Raji (cell line): ENCODE results near the gene CEP68.

Source experiments
- POLR2A ChIP-seq: IDR thresholded peaks from 2 replicates; pipeline ENCODE4 v1.6.1; 2011; ENCODE audit warnings: low read depth, low read length, control low read depth; ENCODE audit not compliant: insufficient read depth

The CEP68 gene

DNA sequence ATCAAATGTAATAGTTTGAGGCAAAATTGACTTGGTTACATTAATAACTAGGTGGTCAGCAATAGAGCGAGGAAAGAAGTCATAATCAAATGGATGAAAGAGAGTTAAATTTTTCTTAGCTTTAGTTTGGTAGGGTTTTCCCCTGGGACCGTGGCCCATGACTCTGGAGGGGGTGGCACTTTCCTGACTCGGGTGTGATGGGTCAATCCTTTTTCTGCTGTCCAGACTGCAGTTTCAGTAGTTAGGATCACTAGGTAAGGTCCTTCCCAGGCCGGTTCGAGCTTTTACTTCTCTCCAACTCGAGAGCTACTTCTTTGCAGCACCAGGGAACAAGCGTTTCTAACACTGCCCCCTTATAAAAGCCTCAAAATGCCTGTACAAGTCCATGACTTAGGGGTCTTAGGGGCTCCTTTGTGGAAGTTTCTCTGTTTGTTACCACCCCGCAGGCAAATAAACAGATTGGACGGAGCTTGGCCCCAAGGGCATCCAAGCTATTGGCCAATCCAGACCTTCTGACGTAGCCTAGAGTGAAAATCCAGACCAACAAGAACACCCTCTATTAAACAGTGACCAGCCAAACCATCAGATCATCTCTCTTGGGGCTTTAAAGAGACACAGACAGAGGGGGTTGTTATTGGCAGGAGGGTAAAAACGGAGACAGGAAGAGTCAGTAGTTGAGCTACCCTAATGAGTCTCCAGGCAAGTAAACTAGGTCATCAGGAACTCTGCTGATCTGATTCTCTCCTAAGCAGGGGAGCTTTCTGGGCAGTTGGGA is 9.4 kb upstream of the CEP68 start:
- no peak for TF ChIP-seq POLR2A

DNA sequence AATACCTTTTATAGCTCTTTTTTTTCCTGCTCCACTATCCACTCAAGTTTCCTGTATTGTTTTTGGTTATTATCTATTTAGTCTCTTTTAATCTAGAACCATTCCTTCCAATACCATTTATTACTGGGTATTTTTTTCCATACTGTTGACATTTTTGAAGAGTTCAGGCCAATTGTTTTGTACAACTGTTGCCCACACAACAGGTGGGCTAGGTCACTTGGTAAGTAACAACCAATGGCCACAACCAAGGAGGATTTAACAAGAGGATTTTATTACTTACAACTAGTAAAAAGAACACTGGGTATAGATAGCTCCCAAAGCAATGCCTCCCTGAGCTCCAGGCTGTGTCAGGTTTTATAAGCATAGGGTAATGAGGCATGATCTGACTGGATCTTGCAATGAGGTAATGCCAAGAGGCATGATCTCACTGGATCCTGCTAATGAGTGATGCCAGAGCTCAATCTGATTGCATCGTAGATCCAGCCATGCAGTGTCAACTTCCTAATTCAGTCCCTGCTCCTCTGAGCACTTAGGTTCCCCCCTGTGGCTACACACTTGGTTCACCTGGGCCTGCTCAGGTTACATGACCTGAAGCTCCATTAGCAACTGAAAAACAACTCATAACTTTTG is 7.1 kb upstream of the CEP68 start:
- TF ChIP-seq POLR2A = no peak

- no peak for TF ChIP-seq POLR2A
Observed at GRCh38 chr2:65050931-65051330, 5.3 kb upstream of the CEP68 start.

GRCh38 chr2:65053199-65053598 is 3.0 kb upstream of the CEP68 start:
- no peak for TF ChIP-seq POLR2A

DNA sequence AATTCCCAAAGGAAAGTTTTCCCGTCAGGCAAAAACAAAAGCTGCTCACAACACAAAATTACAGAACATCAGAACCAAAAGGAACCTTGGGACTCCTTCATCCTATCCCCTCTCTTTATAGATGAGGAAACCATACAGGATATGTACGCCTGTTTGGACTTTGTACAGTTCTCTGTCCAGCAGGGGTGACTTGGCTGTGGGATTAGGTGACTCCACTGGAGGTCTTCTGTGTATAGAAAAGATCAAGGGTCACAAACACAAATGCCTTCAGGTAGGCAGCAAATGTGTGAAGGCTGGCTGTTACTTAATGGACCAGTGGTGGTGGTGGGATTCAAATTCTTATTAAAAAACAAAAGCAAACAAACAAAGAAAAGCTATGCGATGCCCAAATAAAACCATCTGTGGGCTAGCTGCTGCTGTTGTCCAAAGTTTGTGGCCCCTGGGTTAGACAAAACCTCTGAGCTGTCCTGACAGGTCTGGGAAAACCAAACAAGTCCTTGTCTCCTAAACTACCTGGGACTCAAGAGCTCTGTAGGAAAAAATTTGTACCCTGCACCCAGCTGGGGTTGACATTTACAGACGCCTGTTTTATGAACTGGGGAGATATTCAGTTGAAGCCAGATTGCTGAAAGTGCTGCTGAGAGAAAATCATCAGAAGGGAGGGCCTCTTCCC is 1.3 kb upstream of the CEP68 start:
- TF ChIP-seq POLR2A = no peak

DNA sequence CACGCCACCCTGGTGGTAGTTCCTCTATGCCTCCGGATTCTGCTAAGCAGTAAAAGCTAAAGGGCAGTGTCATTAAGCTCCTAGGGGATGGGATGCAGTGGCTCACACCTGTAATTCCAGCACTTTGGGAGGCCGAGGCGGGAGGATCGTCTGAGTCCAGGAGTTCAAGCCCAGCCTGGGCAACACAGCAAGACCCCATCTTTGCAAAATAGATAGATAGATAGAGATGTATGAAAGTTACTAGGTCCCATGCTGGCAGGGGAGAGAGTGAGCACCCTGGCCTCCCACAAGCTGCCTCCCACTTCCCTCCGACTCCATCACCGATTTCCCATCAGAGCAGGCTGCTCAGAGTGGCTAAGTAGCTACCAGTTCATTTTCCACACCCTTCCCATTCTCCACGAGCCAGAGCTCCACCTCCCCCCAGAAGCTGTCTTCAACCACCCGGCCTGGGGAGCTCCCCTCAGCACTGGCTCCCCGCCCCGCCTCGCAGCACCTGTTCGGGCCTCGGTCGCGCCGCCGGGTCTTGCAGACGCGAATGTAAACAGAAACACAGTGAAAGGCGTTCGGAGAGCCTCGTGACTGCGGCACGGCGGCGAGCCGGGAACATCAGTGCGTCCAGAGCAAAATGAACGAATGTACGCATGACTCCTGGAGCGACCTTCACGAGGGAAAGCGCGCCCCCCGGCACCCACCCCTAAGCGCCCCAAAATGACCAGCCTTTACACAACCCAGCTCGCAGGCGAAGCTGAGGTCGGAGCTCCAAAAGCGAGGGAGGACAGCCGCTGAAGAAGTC is 598 bp upstream of the CEP68 start:
- TF ChIP-seq POLR2A = no peak

GRCh38 chr2:65057054-65057375 is 799 bp downstream of the CEP68 start:
- TF ChIP-seq POLR2A = no peak

GRCh38 chr2:65057391-65058052 is 1.3 kb downstream of the CEP68 start:
- TF ChIP-seq POLR2A = no peak

DNA sequence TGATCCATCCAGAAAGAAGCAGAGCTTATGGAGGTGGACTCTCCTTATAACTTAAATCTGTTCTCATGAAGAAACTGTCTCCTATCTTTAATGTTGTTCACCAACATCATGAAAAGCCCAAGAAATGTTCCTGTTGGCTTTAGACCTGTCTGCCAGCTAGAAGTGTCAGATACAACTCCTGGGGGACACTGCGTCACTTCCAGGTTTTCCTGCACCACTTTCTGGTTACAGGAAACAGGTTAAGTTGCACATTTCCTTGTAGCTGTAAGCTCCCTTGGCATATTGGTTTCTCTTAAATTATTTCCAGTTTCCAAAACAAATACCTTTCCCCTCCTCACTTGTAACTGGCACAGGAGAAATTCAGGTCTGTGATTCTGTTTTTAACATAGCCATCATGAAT is 2.9 kb downstream of the CEP68 start:
- no peak for TF ChIP-seq POLR2A

- TF ChIP-seq POLR2A = no peak
Observed at GRCh38 chr2:65061146-65061909, 5.1 kb downstream of the CEP68 start.

- TF ChIP-seq POLR2A = no peak
Observed at GRCh38 chr2:65061910-65062339, 5.7 kb downstream of the CEP68 start.

DNA sequence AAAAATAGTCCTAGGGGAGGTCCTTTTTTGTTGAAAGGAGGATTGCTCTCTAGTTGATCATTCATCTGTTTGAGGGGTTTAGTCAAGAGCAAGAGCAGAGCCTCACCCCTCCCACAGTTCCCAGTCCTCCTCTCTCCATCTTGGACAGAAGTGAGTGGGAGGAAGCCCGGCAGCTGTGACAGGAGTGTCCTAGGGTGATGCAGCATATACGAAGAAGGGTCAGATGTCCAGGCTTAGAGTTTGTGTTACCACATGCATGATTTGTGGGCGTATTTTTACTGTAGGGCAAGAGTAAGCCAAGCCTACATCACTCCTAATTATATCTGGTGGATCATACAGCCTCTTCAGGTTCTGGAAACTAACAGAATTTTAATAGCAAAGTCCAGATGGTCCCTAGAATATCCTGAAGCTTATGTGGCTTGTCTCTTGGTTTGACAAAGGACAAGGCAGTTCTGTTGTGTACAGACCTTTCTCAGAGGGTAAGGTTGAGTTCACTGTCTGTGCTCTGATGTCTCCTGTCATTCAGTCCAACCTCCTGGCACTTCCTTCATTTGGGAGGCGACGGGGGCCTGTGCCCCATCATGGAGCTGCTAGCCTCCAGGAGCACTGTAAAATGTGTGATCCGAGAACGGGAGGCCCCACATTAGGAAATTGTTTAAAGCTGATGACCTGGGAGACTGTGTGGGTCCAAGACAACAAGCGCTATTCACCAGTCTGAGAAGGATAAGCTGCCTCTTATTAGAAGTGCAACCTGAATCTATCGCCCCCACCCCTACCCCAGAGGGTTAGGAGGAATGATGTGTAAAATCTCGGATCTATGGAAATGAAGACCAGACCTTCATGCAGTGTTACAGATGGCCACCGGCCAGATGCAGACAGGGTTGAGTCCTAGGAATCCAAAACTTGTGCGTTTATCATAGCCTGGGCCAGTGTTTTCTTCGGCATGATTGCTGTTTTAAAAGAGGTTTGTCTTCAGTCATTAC is 6.9 kb downstream of the CEP68 start:
- no peak for TF ChIP-seq POLR2A

GRCh38 chr2:65064728-65065552 is 8.7 kb downstream of the CEP68 start:
- TF ChIP-seq POLR2A = no peak
